NCI-H1694 (cell line): ENCODE measurements around the gene LYPLAL1.

Experiments used
- DNase-seq: peaks from one replicate; lab custom pipeline; 2025; lab: John Stamatoyannopoulos, UW

Gene LYPLAL1

GRCh38 chr1:219173758-219174459 is at the start of gene LYPLAL1:
LYPLAL1 (plus strand) TSS chr1:219173878; CDS start chr1:219173891, 13 bp downstream.
- DNase-seq, result peak; percentile 71

GRCh38 chr1:219124163-219124562 is 49.5 kb upstream of the LYPLAL1 start:
- DNase-seq, result no peak

- DNase-seq, result no peak
These were observed 48.3 kb upstream of the LYPLAL1 start for GRCh38 chr1:219125342-219125741.

- DNase-seq, result no peak
These were observed 47.3 kb upstream of the LYPLAL1 start for GRCh38 chr1:219126377-219126776.

GRCh38 chr1:219128957-219129356 is 44.7 kb upstream of the LYPLAL1 start:
- DNase-seq, result no peak

- DNase-seq, result no peak
These were observed 43.2 kb upstream of the LYPLAL1 start for GRCh38 chr1:219130366-219130935.

- DNase-seq, result no peak
These were observed 40.7 kb upstream of the LYPLAL1 start for GRCh38 chr1:219132939-219133338.

- DNase-seq, result no peak
These were observed 34.9 kb upstream of the LYPLAL1 start for GRCh38 chr1:219138747-219139146.

GRCh38 chr1:219140303-219140877 is 33.3 kb upstream of the LYPLAL1 start:
- no peak for DNase-seq

- DNase-seq, result no peak
These were observed 29.9 kb upstream of the LYPLAL1 start for GRCh38 chr1:219143735-219144134.

- DNase-seq, result no peak
These were observed 28.9 kb upstream of the LYPLAL1 start for GRCh38 chr1:219144658-219145315.

- DNase-seq, result no peak
These were observed 26.1 kb upstream of the LYPLAL1 start for GRCh38 chr1:219147571-219148019.

GRCh38 chr1:219149009-219149577 is 24.6 kb upstream of the LYPLAL1 start:
- no peak for DNase-seq

GRCh38 chr1:219149953-219150352 is 23.7 kb upstream of the LYPLAL1 start:
- DNase-seq, result no peak

GRCh38 chr1:219150913-219151312 is 22.8 kb upstream of the LYPLAL1 start:
- no peak for DNase-seq

- DNase-seq, result no peak
These were observed 22.2 kb upstream of the LYPLAL1 start for GRCh38 chr1:219151467-219151866.

- no peak for DNase-seq
These were observed 20.9 kb upstream of the LYPLAL1 start for GRCh38 chr1:219152751-219153150.

GRCh38 chr1:219153723-219154122 is 20.0 kb upstream of the LYPLAL1 start:
- DNase-seq, result no peak

GRCh38 chr1:219155135-219155534 is 18.5 kb upstream of the LYPLAL1 start:
- DNase-seq, result no peak

GRCh38 chr1:219159946-219160645 is 13.6 kb upstream of the LYPLAL1 start:
- no peak for DNase-seq

- DNase-seq, result no peak
These were observed 12.7 kb upstream of the LYPLAL1 start for GRCh38 chr1:219160967-219161366.

GRCh38 chr1:219161371-219161770 is 12.3 kb upstream of the LYPLAL1 start:
- DNase-seq, result no peak
